Urothelium cell line (cell line): ENCODE data around the gene G6PC3.
A peak's percentile ranks its signal among the peaks of the same experiment; 100 is the strongest.

Source experiments
- DNase-seq: peaks from one replicate; pipeline ENCODE4 v3.0.0; 2011; ENCODE audit warnings: low spot score, mixed read lengths
- FAIRE-seq: peaks from 2 replicates; lab custom pipeline; 2011; peaks lifted over from hg19 to GRCh38; lab: Jason Lieb, UNC

G6PC3 gene

DNA sequence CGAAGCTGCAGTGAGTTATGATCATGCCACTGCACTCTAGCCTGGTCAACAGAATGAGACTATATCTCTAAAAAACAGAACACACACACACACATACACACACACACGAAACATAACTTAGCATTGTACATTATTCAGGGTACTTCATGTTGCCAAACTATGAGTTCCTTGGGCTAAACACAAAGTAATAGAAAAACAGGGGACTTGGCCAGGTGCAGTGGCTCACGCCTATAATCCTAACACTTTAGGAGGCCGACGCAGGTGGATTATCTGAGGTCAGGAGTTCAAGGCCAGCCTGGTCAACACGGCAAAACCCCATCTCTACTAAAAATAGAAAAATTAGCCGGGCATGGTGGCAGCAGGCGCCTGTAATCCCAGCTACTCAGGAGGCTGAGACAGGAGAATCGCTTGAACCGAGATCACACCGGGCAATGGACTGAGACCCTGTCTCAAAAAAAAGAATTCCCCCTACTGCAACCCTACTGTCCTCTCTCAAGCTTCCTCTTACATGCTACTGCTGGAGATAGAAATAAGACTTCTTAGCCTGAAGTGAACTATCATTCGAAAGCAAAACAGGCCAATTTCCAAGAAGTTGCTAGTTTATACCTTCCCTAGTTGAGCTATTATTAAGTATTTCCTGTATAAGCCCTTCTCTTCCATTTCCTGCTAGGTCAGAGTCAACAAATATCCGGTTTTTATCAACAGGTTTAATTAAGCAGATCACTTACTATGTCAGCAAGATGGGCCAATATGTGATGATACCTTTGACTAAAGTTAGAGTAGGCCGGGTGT lies 11.2 kb upstream of the G6PC3 start:
- DNase-seq (no peak), FAIRE-seq (no peak)

DNA sequence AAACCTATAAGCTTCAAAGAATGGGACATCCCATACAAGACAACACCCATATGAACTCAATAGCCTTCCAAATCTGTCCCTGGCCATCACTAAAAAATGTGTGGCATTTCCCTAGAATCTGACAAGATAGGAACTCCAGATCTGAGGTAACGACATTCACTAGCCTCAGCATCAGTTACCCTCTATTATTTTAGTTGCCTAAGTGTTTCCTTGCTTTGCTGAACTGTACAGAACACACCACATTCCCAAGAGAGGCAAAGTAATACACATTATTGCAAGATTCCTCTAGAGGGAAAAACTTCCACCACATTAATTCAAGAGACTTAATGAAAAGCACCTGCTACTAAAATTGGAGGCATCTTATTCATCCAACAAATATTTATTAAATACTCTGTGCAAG lies 9.1 kb upstream of the G6PC3 start:
- FAIRE-seq, result no peak
- no peak for DNase-seq

DNA sequence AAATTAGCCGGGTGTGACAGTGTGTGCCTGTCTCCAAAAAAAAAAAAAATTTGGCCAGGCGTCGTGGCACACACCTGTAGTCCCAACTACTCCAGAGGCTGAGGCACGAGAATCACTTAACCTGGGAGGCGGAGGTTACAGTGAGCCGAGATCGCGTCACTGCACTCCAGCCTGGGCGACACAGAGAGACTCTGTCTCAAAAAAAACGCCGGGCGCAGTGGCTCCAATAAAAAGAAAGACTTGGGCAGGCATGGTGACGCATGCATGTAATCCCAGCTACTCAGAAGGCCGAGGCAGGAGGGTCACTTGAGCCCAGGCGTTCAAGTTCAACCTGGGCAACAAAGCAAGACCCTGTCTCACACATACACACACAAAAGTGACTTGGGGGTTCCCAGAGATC lies 7.7 kb upstream of the G6PC3 start:
- no peak for FAIRE-seq

DNA sequence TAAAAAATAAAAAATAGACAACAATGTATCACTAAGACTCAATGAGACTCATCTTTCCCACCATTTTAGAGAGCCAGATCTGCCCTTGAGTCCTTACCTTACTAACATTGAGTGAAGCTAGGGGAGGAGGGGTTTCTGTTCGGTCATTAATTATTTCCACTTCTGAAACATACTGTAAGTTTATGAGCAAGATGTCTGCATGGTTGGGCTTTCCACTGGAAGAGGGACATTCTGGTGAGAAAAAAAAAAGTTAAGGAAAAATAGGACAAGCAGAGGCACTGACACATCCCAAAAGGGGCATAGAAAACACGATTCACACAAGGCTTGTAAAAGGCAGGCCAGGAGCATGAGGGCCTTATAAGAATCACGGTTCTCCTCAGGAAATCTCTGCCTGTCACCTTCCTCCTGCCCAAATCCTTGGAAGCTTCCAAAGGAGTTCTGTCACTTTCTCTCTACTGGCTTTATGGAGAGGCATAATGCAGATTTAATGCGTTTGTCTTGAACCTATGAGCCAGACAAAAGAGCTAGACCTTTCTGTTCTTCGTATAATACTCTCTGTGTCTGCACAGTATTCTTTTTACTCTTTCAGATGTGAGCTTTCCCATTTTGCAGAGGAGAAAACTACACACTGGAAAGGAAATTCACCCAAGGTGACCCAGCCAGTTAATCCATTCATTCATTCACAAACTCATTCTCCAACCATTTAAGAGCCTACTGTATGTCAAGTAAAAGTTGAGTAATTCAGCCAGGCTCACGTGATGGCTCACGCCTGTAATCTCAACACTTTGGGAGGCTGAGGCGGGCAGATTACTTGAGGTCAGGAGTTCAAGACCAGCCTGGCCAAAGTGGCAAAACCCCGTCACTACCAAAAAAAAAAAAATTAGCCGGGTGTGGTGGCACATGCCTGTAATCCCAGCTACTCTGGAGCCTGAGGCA lies 6.6 kb upstream of the G6PC3 start:
- no peak for DNase-seq
- no peak for FAIRE-seq

More for the DNA sequence above, 7.7 kb upstream of the G6PC3 start:
- DNase-seq, result no peak

DNA sequence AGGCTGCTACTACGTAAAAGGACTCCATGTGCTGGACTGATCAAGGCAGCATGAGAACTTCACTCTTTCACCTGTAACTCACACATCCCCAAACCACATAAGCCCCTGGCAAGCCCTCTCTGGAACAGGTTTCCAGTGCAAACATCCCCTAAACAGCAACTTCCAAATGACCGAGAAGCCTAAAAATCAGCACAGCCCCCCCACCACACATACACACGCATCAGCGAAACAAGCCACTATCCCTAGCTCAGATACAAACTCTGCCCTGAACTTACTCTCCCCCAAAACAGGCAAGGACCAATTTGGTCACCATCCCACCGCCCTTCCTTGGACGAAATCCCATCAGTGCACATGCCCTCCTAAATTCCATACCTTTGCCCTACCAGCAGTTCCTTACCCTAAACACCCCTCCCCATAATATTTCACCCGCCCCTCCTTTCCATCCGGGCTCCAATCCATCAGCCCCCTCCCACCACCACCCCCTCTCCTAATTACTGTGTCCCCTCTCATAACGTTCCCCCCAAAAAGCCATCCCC lies 4.8 kb upstream of the G6PC3 start:
- DNase-seq (no peak), FAIRE-seq (no peak)

DNA sequence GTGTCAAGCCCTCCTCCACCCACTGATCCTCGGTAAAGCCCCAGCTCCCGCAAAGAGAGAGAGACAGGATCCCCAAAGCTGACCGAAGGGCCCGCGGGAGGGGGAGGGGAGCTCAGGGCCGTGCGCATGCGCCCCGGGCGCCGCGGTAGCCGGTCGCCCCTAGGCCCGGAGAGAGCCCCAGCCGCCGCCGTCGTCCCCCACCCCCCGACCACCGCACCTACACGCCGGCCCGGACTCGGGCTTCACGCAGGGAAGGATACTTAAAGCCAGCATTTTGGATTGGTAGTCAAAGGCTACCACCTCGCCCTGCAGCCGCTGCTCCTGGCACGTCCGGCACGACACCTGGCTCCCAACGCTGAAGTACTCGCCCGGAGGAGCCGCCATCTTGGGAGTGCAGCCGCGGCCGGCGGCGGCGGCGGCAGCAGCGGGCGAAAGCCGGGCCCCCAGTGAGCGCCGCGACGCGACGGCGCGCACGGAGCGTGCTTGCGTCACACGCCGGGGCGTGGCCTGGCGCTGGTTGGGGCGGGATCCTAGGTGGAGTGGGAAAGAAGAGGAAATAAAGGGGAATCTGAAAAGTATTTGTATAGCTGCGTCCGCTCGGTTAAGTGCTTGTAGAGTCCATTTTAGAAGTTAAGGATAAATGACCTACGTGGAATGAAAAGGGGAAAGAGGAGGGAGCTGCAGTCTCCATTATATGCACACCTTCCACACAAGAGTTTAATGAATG lies 4.2 kb upstream of the G6PC3 start, which contains the start of gene LSM12:
LSM12 (minus strand) TSS at position 468 of the 727 bp plus-strand sequence; CDS start at position 384, 84 bp downstream.
- peak; percentile 86 for FAIRE-seq
- peak; percentile 95 for DNase-seq

DNA sequence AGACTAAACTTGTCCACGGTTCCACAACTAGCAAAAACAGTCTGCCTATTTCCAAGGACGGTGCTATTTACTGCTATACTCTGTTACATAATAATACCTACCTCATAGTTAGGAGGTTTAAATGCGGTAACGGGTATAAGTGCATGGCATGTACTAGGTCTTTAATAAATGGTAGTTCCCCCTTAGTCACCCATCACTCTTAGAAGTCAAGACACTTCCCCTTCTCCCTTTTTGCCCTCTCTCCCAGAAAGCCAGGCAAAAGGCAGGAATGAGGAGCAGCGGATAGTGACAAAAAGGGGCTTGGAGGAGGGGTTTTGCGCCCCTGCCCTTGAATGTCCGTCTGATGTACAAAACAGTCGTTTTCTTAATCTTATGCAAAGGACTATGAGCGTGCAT lies 3.0 kb upstream of the G6PC3 start:
- FAIRE-seq (no peak), DNase-seq (no peak)

DNA sequence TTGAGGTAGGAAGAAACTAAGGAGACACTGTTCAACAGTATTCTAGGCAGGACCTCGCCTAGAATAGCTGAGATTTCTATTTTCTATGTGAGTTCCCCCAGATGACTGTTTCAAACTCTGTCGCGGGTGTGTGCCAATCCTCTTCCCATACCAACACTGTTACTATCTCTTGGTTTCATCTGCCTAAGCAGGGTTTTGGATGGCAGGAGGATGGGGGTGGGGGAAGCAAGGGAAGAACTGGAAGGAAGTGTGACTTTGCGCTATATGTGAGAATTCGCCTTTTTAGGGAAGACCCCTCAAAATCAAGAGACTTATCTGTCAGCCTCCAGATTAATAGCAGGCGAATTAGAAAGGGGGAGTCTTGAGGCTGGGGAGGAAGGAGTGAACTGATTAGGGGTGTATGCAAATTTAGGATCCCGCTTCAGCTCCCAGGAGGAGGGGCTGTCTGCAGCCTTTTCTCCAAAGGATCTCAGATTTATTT lies 521 bp upstream of the G6PC3 start:
- FAIRE-seq (no peak), DNase-seq (no peak)

DNA sequence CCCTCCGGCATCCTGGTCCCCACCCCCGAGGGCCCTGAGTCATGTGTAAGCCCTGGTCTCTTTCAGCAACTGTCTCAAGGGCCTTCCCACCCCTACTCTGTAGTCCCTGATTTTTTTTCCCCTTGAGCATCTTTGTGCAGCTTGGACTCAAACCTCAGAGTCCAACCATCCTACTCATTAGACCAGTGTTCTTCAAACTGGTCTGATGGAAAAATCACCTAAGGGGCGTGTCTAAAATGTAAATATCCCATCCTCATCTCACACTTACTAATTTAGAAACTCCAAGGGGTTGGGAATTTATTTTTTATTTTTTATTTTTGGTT lies 624 bp downstream of the G6PC3 start:
- FAIRE-seq, result no peak

DNA sequence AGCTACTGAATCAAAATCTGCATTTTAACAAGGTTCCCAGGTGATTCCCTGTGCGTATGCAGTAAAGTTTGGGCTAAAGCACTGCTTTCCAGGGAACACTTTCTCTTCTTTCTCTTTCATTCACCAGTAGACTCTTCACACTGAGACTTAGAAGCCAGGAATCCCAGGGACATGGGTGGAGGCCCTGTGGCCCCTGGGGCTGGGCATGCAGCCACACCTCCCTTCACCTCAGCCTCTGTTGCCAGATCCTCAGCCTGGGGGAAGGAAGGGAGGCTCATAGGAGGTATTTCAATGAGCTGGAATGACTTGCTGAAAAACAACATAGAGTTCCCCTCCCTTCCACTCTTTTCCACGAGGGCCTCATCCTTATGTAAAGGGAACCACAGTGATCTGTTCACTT lies 1.2 kb downstream of the G6PC3 start:
- no peak for DNase-seq
- FAIRE-seq, result no peak

More for the DNA sequence above, 624 bp downstream of the G6PC3 start:
- DNase-seq, result no peak

DNA sequence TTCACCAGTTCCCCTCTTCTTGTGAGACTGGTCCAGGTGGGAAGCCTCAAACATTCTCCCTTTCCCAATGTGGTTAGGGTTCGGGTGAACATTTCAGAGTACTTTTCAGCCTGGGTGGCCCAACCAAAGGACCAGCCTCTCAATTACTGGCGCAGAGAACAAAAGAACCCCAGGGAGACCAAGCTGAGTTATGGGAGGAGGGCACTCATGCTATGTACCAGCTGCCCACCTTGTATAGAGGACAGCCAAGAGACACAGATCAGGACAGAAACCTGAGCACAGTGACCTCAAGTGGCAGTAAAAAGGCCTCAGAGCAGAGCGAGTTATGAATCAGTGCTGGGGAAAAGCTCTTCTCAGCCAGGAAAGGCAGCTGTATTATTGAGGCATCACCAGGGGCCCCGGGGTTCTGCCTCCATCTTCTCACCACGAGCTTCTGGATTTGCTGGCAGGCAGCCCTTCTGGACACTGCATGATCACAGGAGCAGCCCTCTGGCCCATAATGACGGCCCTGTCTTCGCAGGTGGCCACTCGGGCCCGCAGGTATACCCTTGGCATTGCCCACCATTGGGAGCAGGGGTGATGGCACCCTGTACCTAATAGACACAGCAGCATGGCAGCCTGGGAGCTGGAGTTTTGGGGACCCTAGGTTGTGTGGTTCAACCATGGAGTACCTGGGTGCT lies 3.8 kb downstream of the G6PC3 start:
- FAIRE-seq, result no peak
- no peak for DNase-seq

DNA sequence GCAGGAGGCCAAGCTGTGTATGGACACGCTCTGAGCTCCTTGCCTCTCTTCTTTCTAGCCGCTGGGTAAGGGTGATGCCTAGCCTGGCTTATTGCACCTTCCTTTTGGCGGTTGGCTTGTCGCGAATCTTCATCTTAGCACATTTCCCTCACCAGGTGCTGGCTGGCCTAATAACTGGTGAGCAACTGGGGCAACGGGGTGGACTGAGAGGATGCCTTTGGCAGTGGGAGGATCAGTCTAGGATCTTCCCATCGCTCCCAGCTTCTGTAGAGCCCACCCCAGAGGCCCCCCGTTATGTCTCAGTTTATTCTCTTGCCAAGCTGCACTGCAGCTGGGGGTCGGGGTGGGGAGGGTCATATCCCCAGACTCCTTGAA lies 4.4 kb downstream of the G6PC3 start:
- FAIRE-seq, result peak; percentile 37
- no peak for DNase-seq

DNA sequence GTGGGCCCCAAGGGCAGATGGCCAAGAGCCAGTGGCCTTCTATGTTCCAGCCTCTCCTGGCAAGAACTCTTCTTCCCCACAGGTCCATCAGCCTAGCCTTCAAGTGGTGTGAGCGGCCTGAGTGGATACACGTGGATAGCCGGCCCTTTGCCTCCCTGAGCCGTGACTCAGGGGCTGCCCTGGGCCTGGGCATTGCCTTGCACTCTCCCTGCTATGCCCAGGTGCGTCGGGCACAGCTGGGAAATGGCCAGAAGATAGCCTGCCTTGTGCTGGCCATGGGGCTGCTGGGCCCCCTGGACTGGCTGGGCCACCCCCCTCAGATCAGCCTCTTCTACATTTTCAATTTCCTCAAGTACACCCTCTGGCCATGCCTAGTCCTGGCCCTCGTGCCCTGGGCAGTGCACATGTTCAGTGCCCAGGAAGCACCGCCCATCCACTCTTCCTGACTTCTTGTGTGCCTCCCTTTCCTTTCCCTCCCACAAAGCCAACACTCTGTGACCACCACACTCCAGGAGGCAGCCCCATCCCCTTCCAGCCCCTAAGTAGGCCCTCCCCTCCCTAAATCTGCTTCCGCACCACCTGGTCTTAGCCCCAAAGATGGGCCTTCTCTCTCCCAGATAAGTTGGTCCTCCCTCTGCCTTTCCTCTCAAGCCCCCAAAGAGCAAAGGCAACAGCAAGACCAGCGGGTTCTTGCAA lies 5.2 kb downstream of the G6PC3 start:
- FAIRE-seq (peak; percentile 17), DNase-seq (no peak)

DNA sequence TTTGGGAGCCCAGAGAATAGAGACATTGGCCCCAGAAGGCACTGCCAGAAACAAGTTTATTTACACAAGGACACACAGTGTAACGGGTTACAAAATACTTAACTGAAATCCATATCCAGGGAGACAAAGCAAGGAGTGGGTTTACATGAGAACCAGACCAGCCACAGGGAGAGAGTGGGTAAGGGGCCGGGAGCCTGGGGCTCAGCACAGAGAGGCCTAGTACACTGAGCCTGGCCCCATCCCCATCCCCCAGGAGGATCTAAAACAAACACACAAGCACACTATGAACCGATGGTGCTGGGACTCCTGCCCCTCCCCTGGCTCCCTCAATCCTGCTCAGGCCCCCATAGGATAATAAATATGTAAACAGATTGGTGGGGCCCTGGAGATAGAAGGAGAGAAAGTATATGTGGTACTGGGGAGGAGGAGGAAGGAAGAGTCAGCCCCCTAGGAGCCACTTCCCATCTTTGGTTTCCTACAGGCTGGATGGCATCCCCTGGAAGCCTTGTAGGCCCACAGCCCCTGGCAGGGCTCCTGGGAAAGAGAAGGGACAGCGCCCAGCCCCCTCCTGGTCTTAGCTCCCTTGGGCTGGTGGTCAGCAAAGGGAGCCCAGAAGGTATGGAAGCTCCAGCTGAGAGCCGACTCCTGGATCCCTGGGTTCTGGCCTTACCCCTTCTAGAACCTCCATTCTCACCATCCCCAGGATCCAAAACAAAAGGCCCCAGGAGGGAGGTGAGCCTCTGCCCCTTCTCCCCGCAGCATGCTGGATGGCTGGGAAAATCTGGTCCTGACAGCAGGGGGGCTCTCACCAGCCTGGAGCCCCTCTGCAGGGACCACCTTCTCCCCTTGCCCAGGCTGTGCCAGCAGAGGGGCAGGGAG lies 6.4 kb downstream of the G6PC3 start:
- DNase-seq, result no peak
- no peak for FAIRE-seq

DNA sequence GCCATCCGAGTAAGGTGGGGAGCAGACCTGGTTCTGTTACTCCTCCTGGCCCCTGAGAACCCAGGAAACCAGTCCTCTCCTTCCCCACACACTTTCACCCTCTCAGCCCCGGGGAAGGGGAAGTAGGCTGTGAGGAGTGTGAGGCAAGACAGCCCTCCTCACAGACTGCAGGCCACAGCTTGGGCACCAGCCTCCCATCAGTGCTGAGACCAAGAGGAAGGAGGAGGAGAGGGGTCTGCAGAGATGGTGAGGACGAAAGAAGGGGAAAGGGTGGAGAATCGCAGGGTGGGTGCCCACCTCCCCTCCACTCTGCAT lies 7.0 kb downstream of the G6PC3 start:
- FAIRE-seq, result no peak
- DNase-seq, result no peak

DNA sequence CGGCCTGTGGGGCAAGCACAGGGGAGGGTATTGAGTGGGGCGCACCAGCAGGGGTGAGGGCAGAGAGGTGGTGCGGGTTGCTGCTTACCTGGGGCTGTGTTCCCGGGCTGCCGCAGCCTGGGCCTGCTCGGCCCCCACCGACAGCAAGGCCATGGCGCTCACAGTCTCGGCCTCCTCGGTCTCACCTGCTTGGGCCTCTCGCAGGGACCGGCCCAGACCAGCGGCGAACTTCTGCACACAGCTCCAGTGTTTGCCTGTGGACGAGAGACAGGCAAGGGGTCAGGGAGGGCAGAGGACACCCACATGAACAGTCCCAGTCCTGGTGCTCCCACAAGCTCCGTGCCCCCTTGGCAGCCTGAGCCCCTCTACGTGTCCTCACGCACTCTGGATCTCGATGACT lies 7.9 kb downstream of the G6PC3 start:
- DNase-seq (no peak), FAIRE-seq (no peak)

DNA sequence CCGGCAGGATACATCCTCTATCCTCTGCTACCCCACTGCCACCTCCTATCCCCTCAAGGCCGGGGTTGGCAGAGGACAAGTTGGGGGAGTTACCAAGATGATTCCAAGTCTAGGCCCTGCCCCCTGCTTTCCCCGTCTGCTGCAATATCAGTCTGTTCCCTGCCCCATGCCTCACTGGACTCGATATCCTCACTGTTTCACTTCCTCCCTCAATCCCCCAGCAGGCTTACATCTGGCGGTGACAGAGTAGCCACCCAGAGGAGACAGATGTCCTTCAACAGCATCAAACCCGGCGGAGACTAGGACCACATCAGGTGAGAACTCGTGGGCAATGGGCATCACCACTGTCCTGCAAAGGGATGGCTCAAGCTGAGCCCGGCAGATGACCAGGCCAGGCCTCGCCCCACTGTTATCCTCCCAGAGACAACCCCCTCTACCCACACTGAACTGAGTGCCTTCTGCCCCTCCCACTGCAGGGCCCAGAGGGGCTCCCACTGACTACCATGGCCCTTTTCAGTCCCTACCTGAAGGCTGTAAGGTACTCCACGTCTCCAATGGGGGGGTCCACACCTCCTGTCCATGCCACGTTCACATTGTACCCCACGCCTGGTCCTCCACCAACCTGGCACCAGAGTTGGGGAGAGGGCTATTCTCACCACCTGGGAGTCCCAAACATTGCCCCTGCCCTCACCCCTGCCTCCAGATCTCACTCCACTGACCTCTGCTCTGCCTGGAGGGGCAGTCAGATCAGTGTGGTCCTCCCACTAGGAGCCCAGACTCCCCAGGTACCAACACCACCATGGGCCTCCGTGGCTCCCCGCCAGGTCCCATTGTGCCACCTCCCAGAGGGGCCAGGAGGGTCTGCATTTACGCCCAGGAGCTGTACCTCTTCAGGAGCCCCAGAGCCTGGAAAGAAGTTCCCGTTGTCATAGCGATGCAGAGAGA lies 9.6 kb downstream of the G6PC3 start:
- FAIRE-seq, result no peak
- no peak for DNase-seq

DNA sequence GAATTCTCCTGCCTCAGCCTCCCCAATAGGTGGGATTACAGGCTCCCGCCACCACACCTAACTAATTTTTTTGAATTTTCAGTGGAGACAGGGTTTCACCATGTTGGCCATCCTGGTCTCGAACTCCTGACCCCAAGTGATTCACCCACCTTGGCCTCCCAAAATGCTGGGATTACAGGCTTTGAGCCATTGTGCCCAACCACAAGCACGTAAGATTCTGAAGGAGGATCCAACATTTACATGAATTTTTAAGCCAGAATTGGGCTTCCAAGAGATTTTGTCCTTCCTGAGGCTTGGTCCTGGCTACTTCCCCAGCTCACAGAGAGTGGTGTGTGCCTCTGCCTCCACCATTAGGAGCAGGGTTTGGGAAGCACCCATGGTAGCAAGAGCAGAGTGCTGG lies 11.1 kb downstream of the G6PC3 start:
- DNase-seq (no peak), FAIRE-seq (no peak)
